Calu3 (cell line): Measurements from ENCODE around the gene TLL1. TPM values are rescaled to one million over a fixed set of nuclear protein-coding genes. Genes with fewer than 3 reads are reported as not detected.

Experiments
- BruUV-seq: library from RNA; stranded (reverse); fragments of 400-500 nt; replicated peaks from 2 replicates; lab custom pipeline; 2021; lab: Mats Ljungman, UMichigan
- CTCF ChIA-PET: fragments of 300-600 bp; sonication (Branson Sonifier 250); formaldehyde crosslinking; loops from one replicate; lab custom pipeline; 2022; ENCODE audit warnings: antibody characterized with exemption; lab: Charles Lee
- DNase-seq: peaks from one replicate; pipeline ENCODE4 v3.0.0; 2022
- H3K27ac Mint-ChIP-seq: one replicate; pipeline ENCODE4 v1.8.0; 2022; ENCODE audit warnings: mixed read lengths; ENCODE audit not compliant: unreplicated experiment
- H3K27me3 Mint-ChIP-seq: one replicate; pipeline ENCODE4 v1.8.0; 2022; ENCODE audit warnings: mixed read lengths; ENCODE audit not compliant: unreplicated experiment
- H3K36me3 Mint-ChIP-seq: one replicate; pipeline ENCODE4 v1.8.0; 2022; ENCODE audit warnings: mild to moderate bottlenecking, moderate library complexity, mixed read lengths; ENCODE audit not compliant: insufficient read depth, unreplicated experiment
- H3K4me1 Mint-ChIP-seq: one replicate; pipeline ENCODE4 v1.8.0; 2022; ENCODE audit warnings: mild to moderate bottlenecking, low read depth, mixed read lengths; ENCODE audit not compliant: unreplicated experiment
- H3K4me3 Mint-ChIP-seq: one replicate; pipeline ENCODE4 v1.8.0; 2022; ENCODE audit warnings: mild to moderate bottlenecking, low read depth, moderate library complexity, mixed read lengths; ENCODE audit not compliant: unreplicated experiment
- H3K9me3 Mint-ChIP-seq: one replicate; pipeline ENCODE4 v1.8.0; 2022; ENCODE audit warnings: low read depth, mixed read lengths; ENCODE audit not compliant: unreplicated experiment
- CTCF ChIP-seq: fragments of 200-600 bp; IDR thresholded peaks from one replicate; pipeline ENCODE4 v1.8.0; 2022; ENCODE audit warnings: antibody characterized with exemption; ENCODE audit not compliant: unreplicated experiment
- intact Hi-C: fragments of 100-400 bp; cut with micrococcal nuclease; formaldehyde crosslinking; loops from one replicate; pipeline ENCODE4 v1.10.0; 2022; ENCODE audit not compliant: unreplicated experiment
- total RNA-seq: library from RNA; stranded (reverse); gene quantifications from 2 replicates; pipeline ENCODE4 v1.2.3, GENCODE V29; 2022

Gene TLL1
- total RNA-seq, 1 experiment from 2014 or later = not detected

- no peak for TF ChIP-seq CTCF
- Mint-ChIP-seq H3K9me3 (no peaks in the 10 kb centered on the region), H3K27me3 (no peaks in the 10 kb centered on the region), H3K4me1 (no peaks in the 10 kb centered on the region), H3K36me3 (no peaks in the 10 kb centered on the region), H3K4me3 (no peak overlapping the region), H3K27ac (no peak overlapping the region)
- intact Hi-C loops = no loop called here
- DNase-seq = no peak
- BruUV-seq = no TSS peak
- CTCF ChIA-PET = interaction anchor here (0.7 kb wide), 1 partner anchor 159 kb away, joined by 3 read pairs; no protein-coding TSS in a partner anchor
Observed at GRCh38 chr4:165926307-165926706, 53.3 kb downstream of the TLL1 start.

GRCh38 chr4:165927366-165927765 lies 54.3 kb downstream of the TLL1 start:
- no peaks in the 10 kb centered on the region for H3K9me3 Mint-ChIP-seq

GRCh38 chr4:165927815-165928214 lies 54.8 kb downstream of the TLL1 start:
- BruUV-seq = no TSS peak
- Mint-ChIP-seq H3K4me1 (no peaks in the 10 kb centered on the region), H3K9me3 (no peaks in the 10 kb centered on the region), H3K27me3 (no peaks in the 10 kb centered on the region), H3K4me3 (no peak overlapping the region), H3K36me3 (no peaks in the 10 kb centered on the region), H3K27ac (no peak overlapping the region)
- intact Hi-C loops = no loop called here
- CTCF ChIA-PET = no interaction called here
- no peak for TF ChIP-seq CTCF
- no peak for DNase-seq

More at GRCh38 chr4:165927366-165927765, 54.3 kb downstream of the TLL1 start:
- CTCF ChIA-PET = no interaction called here
- no peak for DNase-seq
- H3K36me3 Mint-ChIP-seq = no peaks in the 10 kb centered on the region
- H3K4me1 Mint-ChIP-seq = no peaks in the 10 kb centered on the region
- no peak for TF ChIP-seq CTCF
- H3K4me3 Mint-ChIP-seq = no peak overlapping the region
- no peak overlapping the region for H3K27ac Mint-ChIP-seq
- intact Hi-C loops = no loop called here
- H3K27me3 Mint-ChIP-seq = no peaks in the 10 kb centered on the region
- no TSS peak for BruUV-seq

- TF ChIP-seq CTCF = no peak
- intact Hi-C loops = no loop called here
- BruUV-seq = no TSS peak
- CTCF ChIA-PET = no interaction called here
- DNase-seq = no peak
- H3K9me3 Mint-ChIP-seq = no peaks in the 10 kb centered on the region
- H3K4me1 Mint-ChIP-seq = no peaks in the 10 kb centered on the region
- H3K27ac Mint-ChIP-seq = no peak overlapping the region
- no peaks in the 10 kb centered on the region for H3K27me3 Mint-ChIP-seq
- H3K4me3 Mint-ChIP-seq = no peak overlapping the region
- no peaks in the 10 kb centered on the region for H3K36me3 Mint-ChIP-seq
Observed at GRCh38 chr4:165928601-165929000, 55.6 kb downstream of the TLL1 start.
